ENCODE measurements around the gene DDR1.
"Not testable (repeated sequence)": the region's sequence is repeated elsewhere in the genome, so short reads cannot be mapped to it uniquely, and the experiment has no call there.

Gene DDR1

DNA sequence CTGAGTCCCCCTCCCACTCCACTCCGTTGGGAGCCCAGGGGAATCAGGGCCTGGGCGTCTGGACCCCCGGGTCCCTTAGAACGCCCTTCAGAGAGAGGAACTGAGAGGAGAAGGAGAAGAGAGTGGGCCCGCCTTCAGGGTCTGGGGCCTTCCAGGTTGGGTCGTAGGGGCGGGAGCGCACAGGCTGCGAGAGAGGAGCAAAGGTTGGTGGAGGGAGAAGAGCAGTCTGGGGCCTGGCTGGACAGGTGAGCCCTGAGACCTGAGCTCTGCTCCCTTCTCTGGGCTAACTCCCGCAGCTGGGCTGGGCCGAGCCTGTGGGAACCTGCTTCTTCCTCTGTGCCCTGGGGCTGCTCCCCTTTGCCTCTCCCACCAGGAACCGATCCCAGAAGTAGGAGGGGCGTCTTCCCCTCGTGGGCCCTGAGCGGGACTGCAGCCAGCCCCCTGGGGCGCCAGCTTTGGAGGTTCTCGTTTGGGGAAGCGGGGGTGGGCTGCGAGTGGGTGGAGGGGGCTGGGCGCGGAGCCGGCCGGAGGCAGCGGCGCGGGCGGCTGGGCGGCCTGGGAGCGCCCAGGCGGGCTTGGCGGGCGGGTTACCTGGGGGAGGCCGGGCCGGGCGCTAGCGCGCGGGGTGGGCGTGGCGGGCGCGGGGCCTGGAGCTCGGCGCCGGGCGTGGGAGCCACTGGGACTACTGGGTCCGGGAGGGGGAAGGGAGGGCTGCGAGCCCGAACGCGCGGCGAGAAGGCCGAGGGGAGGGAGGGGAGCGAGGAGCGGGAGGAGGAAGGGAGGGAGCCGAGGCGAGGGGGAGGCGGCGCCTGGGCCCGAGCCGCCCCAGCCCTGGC, at the start of gene DDR1:
Gene DDR1, plus strand, starts transcription at position 835 of the 836 bp plus-strand sequence. CDS start 4,211 bp downstream, outside the sequence.
- DNase-seq, result peak; percentile 89

DNA sequence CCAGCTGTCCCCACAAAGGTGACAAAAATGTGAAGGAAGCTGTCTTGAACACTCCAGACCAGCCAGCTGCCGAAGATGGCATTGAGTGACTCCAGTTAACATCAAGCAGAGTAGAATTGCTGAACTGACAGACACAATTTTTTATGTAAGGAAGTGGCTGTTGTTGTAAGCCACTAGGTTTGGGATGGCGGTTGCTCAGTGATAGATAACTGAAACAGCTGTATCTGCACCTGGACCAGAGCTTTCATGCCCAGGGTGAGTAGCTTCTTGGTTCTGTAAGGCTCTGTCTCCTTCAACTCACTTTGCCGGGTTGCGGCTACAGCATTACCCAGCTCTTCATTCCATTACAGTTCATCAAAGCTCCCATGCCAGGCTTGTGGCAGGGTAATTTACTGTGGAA, 49.7 kb upstream of the DDR1 start:
- no peak for DNase-seq

- DNase-seq, result no peak
These were observed 48.7 kb upstream of the DDR1 start for GRCh38 chr6:30835576-30835975.

DNA sequence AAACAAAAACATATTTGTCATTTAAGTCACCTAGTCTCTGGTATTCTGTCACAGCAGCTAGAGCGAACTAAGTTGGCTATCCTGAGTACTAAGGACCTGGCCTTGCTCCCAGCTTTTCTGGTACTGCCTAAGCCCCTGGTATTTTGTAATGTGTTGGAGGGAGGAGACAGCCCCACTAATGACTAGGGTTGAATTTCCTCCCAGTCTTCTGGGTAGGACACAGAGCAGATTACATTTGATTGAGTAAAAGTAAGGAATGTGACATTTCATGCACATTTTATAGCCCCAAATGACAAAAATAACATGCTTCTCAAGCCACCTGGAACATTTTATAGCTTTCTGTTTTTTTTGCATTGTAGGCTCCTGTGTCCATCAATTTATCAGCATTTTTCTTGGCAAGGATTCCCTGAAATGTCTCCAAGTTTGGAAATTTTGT, 47.9 kb upstream of the DDR1 start:
- peak; percentile 61 for DNase-seq

DNA sequence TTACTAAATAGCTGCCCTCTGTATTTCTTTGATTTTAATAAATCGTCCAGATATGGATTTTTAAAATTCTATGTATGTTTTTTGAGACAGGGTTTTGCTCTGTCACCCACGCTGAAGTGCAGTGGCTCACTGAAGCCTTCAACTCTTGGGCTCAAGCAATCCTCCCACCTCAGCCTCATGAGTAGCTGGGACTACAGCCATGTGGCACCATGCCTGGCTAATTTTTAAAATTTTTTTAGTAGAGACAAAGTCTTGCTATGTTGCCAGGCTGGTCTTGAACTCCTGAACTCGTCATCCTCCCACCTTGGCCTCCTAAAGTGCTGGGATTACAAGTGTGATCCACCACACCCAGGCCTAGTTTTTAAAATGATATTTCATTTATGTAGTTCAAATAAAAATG, 47.4 kb upstream of the DDR1 start:
- no peak for DNase-seq

DNA sequence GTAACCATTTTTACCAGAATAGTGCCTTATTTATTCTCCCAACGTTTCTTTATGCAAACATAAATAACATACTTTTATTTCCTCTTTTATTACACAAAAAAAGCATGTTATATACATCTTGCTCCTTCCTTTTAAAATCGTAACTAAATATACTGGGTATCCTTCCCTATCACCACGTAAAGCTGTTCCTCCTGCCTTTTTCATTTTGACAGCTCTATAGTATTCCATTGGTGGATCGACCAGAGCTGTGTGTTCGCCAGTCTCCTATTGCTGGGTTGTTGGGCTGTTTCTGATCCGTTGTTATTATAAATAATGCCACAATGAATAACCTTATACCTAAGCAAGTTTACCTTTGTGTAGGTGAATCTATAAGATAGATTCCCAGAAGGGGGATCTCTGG, 46.9 kb upstream of the DDR1 start:
- no peak for DNase-seq

DNA sequence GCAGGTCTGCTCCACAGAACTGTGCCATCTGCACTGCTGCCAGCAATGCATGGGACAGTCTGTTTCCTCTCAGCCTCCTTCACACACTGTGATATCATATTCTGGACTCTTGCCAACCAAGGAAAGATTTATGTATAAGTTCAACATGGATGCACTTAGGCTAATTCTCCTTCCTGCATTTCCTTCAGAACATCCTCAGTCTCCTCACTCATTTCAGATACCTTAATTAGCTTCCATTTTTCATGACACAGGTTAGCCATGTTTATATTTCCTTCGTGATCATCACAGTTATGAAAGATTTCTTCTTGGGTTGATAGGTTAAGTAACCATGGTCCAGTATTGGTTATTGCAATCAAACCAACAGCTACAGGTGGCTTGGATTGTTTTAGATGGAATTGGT, 46.4 kb upstream of the DDR1 start:
- DNase-seq, result no peak

DNA sequence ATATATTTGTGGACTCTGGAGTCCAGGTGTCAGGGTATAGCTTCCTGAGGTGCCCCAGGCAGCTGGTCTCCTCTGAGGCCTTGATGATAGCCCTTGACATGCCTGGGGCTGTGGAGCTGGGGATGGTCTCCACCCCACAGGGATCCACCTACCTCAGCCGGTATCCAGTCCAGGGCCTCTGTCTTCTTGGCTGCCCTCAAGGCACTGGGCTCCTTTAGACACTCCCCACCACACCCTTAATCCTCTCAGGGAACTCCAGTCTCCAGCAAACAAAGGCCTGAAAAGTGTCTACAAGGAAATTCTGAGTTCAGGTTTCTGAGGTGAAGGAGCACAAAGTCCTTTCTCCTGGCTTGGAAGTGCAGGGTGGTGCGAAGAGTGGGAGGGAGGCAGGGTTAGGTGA, 44.6 kb upstream of the DDR1 start:
- DNase-seq, result no peak

GRCh38 chr6:30840084-30840934, 44.0 kb upstream of the DDR1 start:
- no peak for DNase-seq

GRCh38 chr6:30840935-30841643, 43.2 kb upstream of the DDR1 start:
- DNase-seq, result no peak

DNA sequence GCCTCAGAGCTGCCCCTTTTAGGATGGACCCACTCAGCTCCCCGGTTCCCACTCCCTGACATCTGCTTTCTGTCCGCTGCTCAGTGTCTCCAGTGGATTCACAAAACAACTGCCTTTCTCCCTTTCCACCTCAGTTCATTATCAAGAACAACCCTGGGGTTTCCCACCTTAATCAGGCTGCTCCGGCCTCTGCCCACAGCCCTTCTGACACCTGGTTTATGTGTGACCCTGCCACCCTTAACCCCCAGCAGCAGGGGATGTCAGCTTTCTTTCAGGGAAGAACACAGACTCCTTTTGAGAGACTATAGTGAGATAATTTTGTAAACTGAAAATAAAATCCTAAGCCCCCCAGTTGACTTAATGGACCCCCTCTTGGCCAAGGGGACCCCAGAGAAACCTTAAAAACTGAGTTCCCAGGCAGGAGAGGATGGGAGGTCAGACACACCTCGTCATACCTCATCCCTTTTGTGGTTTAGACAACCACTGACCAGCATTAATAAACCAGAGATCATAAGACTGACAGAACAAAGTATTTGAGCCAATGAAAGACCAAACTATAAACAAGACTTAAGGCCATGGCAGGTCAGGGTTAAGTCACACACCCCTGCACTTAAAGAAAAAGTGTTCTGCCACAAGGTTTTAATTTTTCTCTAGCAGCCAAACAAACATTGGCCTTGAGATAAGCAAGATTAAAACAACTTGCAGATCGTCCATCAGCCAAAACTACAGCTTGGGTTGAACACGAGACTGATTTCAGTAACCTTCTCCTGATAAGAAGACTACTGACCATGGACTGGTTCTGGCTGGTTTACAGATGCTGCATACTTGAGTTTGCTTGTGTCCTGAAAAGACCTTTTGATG, 42.4 kb upstream of the DDR1 start:
- DNase-seq, result no peak

DNA sequence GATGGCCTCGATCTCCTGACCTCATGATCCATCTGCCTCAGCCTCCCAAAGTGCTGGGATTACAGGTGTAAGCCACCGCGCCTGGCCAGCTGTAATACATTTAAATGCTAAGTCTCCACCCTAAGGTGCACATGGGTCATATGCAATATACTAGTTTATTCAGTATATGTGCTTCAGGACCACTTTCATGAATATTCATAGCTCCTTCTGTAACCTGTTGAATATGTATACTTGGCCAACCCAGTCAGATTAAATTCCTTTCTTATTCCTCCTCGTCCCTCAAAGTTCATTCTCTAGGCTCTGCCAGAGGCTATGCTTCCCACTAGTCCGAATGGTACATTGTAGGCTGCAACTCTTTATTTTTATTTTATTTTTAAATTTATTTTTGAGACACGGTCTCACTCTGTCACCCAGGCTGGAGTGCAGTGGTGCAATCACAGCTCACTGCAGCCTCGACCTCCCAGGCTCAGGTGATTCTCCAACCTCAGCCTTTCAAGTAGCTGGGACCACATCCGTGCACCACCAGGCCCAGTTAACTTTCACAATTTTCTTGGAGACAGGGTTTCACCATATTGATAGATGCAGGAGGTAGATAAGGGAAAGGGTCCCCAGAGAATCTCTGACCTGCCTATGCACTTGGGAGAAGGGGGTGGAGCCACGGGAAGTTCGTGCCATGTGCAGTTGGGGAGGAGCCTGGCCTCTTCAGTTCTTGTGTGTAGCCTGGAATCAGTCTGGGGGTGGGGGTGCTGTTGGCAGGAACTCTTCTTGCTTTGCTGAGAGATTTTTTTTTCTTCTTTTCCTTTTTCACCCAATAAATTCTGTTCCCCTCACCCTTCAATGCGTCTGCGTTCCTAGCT, 41.3 kb upstream of the DDR1 start:
- DNase-seq, result no peak

GRCh38 chr6:30843611-30843998, 40.7 kb upstream of the DDR1 start:
- no peak for DNase-seq

DNA sequence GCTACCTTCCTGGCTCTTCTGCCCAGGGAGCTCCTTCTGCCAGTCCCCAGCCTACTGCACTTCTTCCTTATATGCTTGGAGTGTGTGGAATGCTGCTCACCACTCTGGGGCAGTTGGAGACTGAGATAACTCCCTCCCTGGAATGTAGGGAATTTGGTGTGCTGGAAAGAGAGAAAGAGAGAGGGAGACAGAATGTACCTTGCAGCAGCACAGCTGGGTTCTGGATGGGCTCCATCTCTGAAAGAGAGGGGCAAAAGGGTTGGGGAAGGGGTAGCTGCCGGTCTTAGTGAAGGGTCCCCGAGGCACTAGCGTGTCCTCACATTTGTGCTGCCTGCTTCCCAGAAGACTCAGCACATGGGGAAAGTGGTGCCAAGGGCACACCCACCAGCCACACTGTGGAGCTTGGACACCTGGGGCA, 40.2 kb upstream of the DDR1 start:
- no peak for DNase-seq

- DNase-seq, result no peak
These were observed 39.1 kb upstream of the DDR1 start for GRCh38 chr6:30845183-30845582.

GRCh38 chr6:30847421-30847970, 36.8 kb upstream of the DDR1 start:
- DNase-seq, result no peak

DNA sequence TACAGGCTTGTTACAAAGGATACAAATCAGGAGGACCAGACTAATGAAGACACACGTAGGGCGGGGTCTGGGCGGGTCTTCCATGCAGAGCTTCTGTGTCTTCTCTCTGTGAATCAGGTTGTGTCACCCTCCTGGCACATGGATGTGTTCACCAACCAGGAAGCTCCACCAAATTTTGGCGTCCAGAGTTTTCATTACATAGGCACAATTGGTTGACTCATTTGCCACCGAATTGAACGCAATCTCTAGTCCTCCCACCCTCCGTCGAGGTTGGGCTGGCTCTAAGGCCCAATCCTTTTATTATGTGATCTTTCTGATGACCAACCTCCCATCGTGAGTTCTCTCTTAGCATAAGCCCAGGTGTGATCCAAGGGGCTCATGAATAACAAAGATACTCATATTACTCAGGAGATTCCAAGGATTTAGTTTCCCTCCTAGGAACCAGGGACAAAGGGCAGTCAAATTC, 36.3 kb upstream of the DDR1 start:
- no peak for DNase-seq

DNA sequence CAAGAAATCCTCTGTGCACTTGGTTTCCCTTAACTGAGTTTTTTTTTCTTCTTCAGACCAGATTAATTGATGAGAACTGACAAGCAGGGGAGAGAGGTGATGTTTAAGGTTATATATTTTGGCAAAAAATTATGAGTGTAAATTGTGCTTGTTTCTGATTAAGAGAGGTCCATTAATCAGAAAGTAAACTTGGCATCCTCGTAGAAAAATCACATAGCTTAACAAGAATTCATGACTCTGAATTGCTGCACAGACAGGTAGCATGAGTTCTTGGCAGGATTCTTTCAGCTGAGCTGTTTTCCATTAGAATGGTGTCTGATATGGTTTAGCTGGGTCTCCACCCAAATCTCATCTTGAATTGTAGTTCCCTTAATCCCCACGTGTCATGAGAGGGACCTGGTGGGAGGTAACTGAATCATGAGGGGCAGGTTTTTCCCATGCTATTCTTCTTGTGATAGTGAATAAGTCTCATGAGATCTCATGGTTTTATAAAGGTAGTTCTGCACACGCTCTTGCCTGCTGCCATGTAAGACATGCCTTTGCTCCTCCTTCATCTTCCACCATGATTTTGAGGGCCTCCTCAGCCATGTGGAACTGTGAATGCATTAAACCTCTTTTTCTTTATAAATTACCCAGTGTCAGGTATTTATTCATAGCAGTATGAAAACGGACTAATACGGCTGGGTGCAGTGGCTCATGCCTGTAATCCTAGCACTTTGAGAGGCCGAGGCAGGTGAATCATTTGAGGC, 34.2 kb upstream of the DDR1 start:
- DNase-seq, result no peak

- DNase-seq, result not testable (repeated sequence)
These were observed 31.9 kb upstream of the DDR1 start for GRCh38 chr6:30852459-30852858.
